CD4-positive, alpha-beta T cell treated with Interleukin-15 for 4 hours (primary cell): ENCODE results near the gene LIPA.
"Not testable (repeated sequence)": the region's sequence is repeated elsewhere in the genome, so short reads cannot be mapped to it uniquely, and the experiment has no call there.

Experiments
- DNase-seq: peaks from one replicate; pipeline ENCODE4 v3.0.0-alpha.2; 2020; ENCODE audit warnings: low spot score

Gene LIPA

DNA sequence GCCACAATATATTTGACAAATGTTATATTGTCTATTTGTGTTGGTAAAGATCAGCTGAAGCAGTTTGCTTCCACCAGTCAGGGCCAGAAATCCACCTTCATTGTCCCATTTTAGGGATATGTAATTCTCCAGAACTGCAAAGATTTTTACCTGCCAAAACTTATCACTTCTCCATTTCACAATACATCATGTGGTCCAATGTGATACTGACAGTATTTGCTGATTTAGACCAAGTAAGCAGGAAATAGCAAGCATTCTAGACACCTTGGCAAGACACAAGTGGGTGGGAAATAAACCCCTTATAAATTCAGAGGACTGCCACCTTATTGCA is 18.5 kb upstream of the LIPA start:
- DNase-seq: no peak

DNA sequence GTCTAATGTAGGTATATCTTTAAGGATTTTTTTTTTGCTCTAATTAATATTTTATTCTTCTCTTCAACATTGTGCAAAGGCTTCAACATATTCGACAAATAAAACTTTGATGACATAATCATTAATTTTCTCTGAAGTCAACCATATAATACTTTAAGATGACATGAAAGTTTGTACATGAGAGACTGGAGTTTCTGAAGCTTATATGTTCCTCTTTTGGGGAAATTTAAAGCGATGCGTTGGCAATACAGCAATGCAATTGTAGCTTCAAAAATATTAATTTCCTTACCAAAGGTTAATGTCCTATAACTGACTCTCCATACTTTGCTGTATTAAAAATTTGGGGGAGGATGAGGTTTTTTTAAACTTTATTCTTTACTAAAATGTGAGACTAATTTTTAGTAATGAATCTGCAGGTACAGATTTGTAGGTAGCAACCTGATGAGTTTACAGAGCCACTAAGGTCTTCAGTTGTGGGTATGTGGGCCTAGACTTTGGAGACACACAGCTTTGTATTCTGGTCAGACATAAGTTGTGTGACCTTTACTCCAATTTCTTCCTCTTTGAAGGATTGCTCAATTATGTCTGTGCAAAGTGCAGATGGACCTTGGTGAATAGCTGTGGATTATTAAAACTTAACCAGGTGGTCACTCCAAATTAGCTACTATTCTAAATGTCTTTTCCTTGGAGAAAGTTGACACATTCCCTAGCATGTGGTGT is 18.0 kb upstream of the LIPA start:
- no peak for DNase-seq

DNA sequence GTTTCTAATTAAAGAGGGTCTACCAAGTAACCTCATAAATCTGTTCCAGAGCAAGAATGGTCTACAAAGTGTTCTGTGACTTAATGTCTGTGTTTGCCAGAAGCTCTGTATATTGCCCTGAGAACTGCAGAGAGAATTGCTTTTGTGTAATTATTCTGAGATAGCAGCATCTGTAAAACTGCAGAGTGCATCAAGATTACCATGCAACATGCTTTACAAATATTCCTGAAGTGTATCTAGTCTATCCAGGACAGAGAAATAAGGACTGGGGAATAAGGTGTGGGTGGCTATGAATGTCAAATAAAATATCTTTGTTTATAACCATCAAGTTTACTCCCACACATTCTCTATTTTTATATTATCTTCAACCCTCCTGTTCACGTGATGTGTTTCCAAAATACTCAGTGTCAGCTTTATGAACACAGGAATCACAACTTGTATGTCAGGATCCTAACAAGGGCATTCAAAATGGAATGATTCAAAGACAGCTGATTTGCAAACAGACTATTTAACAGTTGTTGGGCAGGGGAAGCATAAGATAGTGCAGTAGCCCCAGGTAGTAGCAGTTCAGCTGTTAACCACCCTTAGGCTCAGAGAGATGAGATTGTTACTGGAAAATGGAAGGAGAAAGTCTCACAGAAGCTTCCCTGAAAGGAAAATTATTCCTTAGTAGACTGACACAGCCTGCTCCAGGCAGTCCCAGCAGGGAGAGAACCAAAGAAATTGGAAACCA is 15.3 kb upstream of the LIPA start:
- no peak for DNase-seq

DNA sequence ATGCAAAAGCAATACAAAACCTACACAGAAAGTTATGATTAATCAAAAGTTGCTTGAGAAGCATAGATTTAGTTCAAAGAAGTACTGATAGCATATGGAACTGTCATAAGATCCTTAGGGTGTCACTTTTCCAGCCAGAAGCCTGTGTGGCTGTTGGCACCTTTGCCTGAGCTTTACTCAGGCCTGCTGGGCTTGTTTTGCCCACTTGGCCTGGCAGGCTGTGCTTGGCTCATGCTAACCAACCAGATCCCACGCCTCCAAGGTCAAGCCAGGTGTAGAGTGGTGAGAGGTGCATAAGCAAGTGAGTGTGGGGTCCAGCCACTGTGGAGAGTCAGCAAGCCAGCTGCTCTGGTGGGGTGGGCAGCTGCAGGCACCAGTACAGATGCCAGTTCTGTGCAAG is 12.0 kb upstream of the LIPA start:
- no peak for DNase-seq

DNA sequence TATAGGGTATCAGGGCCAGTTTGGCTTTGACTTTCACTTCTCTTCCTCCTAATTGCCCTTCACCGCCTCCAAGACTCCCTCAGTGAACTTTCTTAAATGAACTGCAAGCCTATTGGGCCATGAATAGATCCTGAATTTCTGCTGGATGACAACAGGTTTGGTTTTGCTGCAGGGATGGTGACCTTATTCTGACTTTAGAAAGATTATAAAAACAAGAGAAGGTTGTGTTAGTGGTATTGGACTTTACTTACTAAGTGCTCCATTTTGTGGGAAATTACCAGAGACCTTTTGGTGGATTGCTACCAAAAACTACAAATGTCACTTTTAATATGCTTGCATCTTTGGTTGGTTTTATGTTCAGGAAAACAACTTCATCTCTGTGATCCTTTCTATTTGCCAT is 11.5 kb upstream of the LIPA start:
- DNase-seq: no peak

DNA sequence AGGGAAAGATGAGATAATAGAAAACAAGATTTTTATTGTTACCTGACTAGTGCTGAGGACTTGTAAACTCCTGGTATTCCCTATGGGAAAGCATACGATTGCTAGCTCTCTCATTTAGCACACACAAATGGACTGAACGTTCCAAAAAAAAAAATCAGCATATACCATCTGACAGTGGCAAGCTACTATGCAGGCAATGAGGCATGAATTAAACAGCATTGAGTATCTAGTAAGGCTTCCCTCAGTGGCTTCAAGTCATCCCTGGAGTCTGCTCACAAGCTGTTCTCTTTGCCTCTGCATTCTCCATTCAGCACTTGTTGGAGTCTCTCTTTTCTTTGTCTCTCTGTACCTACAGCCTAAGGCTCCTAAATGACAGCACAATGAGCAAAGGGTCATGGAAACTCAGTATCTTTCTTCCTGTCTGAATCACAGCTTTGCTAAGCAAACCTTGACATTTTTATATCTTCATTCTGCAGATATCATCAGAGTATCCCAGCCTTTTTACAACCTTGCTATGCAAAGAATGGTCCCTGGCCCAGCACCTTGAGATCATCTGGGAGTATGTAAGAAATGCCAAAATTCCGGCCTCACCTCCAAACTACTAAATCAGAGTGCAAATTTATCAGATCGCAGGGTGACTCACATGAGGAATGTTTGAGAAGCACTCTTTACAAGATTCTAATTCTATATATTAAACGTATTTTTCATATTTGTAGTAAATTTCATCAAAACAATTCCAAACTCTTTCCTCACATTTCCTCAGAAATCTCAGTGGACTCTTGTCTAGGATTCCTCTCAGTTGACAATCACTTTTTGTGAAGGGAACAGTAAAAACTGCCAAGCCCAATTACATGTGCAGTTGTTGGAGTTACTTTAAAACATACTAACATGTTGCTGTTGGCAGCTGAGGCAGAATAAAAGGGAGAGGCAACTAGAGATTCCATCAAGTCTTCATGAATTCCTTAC is 10.8 kb upstream of the LIPA start:
- no peak for DNase-seq

DNA sequence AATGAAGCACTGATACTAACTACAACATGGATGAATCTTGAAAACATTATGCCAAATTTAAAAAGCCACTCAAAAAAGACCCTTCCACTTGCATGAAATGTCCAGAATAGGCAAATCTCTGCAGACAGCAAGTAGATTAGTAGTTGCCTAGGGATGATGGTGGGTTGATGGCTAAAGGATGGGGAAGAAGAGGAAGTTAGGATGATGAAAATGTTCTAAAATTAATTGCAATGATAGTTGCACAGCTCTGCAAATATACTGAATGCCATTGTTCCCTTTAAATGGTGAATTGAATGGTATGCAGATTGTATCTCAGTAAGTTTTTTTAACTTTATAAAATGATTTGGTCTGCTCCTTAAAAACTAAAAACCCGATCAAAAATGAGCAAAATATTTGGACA is 7.3 kb upstream of the LIPA start:
- no peak for DNase-seq

DNA sequence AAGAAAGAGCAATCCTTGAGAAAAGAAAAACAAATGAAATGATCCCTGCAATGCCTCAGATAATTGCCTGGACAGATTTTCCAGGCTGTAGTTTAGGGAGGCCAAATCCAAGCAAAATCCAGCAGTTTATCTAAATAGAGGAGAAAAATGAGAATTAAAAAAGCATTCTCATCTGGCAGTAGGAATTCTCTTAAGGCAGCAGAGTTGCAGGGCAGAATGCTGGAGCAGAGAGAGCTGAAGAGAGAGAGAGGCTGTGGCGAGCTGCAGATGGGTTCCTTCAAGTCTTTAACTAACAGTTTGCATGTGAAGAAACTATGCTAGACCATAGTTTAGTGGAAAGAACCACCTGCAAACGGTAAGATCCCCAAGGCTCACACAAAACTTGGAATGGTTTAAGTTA is 6.0 kb upstream of the LIPA start:
- no peak for DNase-seq

DNA sequence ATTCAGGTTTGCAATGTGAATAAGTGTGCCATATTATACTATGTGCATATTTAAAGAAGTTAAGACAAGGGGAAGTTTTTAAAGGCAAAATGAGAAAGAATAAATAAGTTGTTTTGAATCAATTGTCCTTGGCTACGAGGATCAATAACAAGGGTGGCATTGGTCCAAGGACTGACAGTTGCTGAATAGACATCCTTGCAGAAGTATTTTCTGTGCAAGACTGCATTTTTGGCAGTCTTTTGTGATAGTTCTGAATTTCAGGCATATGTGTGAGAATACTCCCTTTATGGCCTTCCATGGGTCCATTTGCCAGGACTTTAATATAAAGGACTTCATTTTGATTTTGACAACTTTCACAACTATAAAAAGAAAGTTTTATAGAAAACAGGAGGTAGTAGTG is 5.4 kb upstream of the LIPA start:
- DNase-seq: no peak

DNA sequence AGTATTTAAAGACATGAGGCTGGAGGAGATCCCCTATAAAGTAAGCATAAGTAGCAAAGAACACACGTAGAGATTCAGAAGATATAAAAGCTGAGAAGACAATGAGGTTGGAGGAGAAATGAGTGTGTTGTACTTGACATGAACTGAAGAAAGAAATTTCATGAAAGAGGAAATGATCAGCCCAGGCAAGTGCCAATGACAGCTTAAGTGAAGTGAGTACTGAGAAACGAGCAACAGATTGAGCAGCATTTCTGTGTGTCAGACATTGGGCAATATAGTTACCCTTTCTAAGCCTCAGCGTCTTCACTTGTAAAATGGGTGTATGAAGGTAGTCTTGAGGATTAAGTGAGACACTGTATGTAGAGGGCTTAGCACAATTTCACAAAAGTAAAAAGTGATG is 4.8 kb upstream of the LIPA start:
- DNase-seq: no peak

DNA sequence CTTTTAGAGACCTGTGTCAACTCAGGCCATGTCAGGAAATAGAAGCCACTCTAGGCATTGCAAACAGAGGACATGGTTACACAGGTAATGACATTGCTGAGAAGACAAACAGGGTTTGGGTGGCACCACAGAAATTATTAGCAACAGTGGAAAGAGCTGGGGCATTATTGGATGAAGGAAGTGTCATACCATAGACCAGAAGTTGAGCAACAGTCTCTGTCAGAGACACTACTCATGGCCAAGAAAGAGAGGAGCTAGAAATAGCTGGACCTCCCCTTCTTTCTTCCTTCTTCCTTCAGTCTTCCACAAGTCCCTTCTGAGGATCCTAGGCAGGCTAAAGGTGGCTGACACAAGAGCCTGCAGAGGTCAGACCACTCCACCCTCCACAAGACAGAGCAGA is 4.2 kb upstream of the LIPA start:
- DNase-seq: no peak

DNA sequence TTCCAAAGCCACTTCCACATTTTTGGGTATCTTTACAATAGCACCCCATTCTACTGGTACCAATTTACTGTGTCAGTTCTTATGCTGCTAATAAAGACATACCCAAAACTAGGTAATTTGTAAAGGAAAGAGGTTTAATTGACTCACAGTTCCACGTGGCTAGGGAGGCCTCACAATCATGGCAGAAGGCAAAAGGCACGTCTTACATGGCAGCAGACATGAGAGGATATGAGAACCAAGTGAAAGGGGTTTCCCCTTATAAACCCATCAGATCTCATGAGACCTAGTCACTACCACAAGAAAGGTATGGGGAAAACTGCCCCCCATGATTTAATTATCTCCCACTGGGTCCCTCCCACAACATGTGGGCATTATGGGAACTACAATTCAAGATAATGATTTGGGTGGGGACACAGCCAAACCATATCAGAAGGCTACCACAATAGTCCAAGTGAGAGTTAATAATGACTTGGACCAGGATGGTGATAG is 3.6 kb upstream of the LIPA start:
- DNase-seq: not testable (repeated sequence)

DNA sequence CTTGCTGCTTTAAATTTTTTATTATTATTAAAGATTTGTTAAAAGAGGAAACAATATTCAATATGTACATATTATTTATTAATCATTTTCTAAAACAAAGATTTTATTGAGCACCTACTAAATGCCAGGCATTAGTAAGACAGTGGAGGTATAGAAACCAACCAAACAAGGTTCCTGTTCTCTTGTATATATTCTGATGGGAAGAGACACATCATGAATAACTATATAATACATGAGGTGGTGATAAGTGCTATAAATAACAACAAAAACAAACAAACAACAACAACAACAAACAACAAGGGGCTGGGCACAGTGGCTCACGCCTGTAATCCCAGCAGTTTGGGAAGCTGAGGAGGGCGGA is 630 bp upstream of the LIPA start:
- no peak for DNase-seq

DNA sequence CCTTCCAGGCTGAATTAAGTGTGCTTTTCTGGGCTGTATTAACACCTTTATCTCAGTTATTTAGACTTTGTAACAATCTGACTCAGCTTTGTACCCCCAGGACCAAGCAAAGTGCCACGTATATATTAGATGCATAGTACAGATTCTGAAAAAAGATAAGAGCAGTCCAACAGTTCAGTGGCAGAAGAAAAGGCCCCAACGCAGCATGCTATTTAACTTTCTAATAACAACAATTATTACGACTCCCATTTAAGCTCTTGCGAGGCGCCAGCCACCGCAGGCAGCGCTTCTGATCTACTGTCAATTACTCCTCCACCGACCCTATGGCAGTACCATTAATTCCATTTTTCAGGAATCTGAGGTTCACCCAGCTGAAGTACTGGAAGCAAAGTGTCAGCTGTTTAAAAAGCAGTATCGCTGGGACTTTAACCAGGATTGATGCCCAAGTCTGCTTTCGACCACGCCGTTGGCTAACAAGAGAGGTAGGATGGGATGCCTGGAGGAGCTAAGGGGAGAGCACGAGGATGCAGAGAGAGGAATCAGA is 638 bp downstream of the LIPA start:
- no peak for DNase-seq

DNA sequence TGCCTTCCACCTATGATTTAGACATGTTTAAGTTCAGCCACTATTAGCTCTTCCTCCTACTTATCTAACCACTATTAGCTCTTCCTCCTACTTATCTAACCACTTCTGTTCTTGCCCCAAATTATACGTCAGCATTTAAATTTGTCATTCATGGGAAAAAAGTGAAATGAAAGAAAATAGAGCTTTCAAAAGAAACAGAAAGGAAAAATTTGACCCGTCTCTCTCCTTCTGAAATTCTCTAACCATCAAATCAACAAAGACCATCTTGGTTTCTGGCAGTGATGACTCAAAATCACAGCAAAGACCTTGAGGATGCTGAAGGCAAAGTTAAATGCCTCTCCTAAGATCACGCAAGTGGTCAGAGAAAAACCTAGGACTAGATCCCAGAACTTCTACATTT is 2.6 kb downstream of the LIPA start:
- no peak for DNase-seq

DNA sequence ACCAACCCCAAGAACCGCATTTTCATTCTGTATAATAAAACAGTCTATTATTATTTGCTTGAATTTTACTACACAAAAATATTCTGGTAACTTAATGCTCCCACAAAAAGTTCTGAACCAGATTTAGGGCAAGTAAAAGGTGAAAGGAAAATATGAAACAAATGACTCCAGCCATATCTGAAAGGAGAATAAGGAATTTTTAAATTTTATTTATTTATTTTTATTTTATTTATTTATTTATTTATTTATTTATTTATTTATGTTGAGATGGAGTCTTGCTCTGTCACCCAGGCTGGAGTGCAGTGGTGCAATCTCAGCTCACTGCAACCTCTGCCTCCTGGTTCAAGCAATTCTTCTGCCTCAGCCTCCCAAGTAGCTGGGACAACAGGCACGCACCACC is 4.0 kb downstream of the LIPA start:
- not testable (repeated sequence) for DNase-seq

DNA sequence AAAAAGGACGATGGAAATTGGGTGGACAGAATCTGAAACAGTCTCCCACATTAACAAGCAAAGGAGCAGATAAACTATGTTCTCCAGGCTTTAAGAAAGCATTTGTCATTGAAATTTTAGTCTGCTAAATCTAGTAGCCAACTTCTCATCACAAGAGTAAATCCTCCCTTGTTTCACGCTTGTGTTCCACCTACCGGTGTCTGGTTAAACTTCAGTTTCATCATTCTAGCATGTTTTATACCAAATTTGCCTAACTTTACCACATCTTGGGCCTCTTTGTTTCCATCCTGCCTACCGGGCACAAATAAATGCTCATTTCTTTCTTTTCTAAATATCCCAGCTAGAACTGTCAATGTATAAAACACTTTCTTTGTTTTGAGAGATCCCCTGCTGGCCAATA is 5.8 kb downstream of the LIPA start:
- DNase-seq: no peak

DNA sequence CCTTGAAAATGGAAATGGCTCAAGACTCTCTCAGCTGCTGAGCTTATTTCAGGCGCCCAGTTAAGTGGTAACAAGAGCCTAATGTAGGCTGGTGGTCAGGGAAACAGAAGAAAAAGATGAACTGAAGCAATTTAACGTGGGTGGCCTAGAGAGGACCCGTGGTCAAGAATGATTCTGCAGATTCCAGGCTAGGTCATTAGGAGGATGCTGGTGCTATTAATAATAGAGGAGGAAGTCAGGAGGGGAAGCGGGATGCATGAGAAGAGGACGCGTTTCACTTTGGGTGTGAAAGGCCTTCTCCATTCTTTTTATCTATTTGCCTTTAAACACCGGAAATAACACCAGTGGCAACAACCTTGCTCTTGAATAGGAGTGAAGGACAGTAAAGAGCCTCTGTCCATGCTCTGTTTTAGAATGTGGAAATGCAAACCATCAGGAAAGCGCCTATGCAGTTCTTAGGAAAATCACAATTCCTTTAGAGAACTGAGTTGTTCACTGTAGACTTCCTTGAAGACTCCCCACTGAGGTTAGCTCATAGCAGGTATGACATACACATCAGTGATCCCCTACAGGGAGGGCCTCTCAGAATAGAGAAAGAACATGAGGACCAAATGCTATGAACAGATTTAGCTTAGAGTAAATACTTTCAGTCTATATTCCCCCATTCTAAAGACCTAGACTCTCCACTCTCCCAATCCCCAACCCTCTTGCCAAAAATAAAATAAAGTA is 8.6 kb downstream of the LIPA start:
- DNase-seq: no peak

DNA sequence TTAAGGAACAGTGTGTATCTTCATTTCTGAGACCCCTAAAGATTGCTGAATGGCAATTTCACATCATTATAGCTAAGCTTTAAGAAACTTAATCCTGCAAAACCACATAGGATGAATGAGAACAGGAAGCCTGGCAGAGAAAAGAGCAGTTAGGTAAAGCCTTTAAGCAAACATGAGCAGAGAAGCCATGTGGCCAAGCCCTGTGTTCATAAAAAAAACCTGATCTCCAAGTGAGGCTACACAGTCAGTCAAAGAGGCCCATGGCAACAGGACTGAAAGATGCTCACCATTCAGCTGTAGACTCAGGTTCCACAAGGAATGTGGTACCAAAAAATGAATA is 9.3 kb downstream of the LIPA start:
- no peak for DNase-seq

DNA sequence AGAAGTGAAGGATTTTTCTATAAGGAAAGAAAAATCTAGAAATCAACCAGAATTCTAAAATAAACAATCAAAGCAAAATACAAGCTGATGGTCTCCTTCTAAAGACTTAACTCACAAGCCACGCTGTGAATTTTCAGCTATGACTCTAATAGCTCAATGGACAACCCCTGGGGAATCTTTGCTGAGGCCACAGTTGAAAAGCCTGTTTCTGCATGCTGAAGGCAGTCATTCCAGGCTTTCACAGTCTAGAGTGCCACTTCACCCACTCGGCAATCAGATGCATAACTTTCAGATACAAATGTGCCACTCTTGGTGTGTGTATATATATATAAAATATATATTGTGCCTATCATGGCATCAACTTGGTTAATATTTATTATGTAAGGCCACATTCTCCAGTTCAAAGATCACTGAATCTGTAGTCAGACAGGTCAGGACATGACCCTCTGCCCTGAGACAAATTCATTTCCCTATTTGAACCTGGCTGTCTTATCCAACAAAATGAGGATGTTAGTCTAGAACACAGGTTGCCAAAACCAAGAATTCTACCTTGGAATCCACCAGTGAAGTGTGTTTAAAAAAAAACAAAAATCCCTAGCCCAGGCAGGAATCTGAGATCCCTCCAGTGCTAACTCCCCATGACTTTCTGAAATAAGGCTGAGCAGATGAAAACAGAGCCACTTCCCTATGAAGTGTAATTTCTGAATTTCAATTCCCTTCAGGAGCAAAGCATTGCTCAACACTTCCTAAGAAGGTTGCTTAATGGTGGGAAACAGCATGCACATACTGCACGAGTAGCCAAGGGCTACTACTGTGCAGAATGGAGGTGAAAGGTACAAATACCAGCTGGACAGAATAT is 9.9 kb downstream of the LIPA start:
- no peak for DNase-seq

DNA sequence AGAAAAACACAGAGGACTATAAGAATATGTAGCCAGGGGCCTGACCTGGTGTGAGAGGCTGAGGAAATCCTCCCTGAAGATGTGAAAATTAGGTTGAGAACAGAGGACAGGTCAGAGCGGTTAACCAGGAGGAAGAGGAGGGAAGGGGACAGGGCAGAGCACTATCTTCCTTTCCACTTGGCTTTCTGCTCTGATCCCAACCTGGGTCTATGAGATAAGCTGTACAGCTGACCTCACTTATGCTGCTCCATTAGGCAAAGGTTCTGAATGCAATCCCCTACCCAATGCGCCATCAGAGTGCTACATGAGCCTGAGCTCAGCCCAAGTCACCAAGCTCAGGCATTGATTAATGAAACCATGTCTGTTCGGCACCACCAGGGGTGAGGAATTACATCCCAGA is 10.5 kb downstream of the LIPA start:
- no peak for DNase-seq
